NCI-H524 (cell line): ENCODE data around the gene BRINP3.
"Not testable (repeated sequence)": the region's sequence is repeated elsewhere in the genome, so short reads cannot be mapped to it uniquely, and the experiment has no call there.

Experiments used
- DNase-seq, 2 experiments: peaks; one replicate each; lab custom pipeline; 2025; lab: John Stamatoyannopoulos, UW

Gene BRINP3

DNA sequence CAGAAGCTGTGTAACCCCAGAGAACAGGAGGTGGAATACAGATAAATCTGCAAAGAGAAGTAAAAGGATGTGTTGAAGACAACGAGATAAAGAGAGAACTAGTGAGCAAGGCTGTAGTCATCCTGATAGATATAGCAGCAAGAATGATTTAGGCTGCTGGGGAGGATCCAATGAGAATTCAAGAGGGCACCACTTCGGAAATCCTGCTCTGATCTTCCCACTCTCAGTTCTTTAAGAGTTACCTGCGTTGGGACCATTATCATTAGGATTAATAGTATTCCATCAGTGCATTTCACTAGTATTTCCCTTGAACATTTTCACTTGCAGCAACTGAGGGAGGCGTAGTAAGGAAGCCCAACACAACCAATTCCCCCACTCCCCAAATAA lies at the start of gene BRINP3:
Gene BRINP3, minus strand, starts transcription at position 103 of the 387 bp plus-strand sequence.
- peak in 1 of 2 experiments; percentile 42 for DNase-seq

DNA sequence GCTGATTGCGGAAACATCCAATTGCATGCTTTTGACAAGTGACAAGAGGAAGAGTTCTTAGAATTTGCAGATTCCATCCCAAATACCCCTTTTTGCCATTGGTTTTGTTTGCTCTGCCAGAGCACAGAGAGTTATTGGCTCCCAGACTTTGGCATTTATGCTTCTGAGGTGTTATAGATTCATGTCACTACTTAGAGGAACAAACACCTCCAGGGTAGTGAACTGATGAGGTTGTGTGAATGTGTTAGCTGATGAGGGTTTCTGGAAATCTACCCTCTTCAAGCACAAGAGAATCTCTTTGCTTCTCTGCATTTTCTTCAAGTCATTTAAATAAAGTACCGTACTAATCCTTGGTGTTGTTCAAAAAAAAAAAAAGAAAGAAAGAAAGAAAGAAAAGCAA lies 33.9 kb upstream of the BRINP3 start:
- no peak for DNase-seq

DNA sequence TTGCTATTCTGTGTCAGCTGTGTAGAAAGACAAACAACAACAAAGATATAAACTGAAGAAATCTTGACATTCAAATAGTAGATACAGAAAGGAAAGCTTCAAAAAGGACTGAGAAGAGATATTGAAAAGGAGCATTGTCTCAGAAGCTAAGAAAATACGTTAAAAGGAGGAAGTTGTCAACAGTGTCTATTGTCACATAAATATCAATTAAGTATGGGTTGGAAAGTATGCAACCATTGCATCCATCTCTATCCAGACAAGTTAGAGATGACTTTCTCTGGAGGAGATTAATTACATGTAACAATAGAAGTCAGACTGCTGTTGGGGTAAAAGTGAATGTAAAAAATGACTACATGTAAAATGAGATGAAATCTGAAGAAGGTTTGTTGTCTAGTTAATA lies 29.7 kb upstream of the BRINP3 start:
- no peak for DNase-seq

DNA sequence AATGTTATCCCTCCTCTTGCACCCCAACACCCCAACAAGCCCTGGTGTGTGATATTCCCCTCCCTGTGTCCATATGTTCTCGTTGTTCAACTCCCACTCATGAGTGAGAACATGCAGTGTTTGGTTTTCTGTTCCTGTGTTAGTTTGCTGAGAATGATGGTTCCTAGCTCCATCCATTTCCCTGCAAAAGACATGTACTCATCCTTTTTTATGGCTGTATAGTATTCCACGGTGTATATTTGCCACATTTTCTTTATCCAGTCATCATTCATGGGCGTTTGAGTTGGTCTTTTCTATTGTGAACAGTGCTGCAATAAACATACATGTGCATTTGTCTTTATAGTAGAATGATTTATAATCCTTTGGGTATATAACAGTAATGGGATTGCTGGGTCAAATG lies 26.9 kb upstream of the BRINP3 start:
- DNase-seq: not testable (repeated sequence)

DNA sequence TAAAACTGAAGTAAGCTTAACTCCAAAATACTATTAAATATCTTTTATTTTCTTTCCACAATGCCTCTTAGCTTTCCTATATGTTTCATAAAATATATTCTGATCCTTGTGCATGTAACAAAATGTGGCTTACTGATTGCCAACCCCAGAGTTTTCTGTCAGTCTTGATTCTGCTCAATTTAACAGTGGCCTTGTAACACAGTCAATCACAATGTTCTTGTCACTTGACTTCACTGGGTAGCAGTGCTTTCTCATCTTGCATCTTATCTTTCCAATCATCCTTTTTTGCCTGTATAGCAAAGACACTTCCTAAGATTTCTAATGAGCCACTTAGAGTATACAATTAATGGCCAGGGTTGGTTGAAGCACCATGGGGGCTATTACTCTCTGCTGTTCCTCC lies 19.9 kb upstream of the BRINP3 start:
- no peak for DNase-seq

- DNase-seq: no peak
These were observed 16.8 kb upstream of the BRINP3 start for GRCh38 chr1:190494451-190494850.

DNA sequence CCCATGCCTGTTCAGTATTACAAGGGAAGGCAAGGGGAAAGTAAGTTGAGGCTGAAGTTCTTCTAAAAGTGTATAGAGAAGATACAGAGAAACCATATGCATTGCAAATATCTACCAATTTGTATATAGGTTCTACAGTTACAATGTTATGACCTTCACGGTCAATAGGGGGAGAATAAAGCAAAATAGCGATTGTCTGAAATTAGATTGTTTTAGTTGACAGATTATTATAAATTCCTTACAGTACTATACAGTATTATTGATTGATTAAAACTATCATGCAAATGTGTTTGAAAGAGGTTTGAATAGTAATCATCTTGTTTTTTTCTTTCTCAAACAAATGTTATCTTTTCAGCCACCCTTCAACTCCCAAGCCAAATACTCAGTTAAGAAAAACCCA lies 13.7 kb upstream of the BRINP3 start:
- DNase-seq: no peak

DNA sequence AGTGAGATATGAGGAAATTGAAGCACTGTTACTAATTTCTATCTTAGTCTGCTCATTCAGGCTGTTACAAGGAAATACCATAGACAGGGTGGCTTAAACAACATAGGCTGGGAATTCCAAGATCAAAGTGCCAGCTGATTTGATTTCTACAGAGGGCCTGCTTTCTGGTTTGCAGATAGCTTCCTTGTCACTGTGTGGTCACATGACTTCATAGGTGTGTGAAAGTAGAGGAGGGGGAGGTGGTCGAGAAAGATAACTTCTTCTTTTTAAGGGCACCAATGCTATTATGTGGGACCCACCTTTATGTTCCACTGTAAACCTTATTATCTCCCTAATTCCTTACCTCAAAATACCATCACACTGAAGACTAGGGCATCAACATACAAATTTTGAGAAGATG lies 6.4 kb upstream of the BRINP3 start:
- no peak for DNase-seq

DNA sequence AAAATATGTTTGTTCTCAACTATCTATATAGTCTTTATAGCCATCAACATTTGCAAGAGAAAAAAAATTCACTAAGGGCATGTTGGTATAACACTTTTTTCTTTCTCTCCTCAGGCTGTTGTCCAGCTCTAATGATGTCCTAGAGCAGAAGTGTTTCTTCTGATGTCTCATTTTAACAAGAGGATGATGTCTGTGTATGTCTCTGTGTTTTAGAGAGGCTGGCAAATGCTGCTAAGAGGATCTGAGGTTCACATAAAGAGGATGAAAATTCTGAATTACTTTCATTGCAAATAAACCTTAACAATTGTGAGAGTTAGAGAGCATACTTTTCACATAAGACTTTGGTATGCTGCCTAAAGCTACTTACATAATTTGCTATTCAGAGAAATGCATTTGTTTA lies 2.6 kb upstream of the BRINP3 start:
- no peak for DNase-seq

- DNase-seq: peak; percentile 24 to 72
These were observed 1.9 kb upstream of the BRINP3 start for GRCh38 chr1:190479516-190479915.

GRCh38 chr1:190479050-190479397 lies 1.4 kb upstream of the BRINP3 start:
- peak; percentile 21 to 65 for DNase-seq

DNA sequence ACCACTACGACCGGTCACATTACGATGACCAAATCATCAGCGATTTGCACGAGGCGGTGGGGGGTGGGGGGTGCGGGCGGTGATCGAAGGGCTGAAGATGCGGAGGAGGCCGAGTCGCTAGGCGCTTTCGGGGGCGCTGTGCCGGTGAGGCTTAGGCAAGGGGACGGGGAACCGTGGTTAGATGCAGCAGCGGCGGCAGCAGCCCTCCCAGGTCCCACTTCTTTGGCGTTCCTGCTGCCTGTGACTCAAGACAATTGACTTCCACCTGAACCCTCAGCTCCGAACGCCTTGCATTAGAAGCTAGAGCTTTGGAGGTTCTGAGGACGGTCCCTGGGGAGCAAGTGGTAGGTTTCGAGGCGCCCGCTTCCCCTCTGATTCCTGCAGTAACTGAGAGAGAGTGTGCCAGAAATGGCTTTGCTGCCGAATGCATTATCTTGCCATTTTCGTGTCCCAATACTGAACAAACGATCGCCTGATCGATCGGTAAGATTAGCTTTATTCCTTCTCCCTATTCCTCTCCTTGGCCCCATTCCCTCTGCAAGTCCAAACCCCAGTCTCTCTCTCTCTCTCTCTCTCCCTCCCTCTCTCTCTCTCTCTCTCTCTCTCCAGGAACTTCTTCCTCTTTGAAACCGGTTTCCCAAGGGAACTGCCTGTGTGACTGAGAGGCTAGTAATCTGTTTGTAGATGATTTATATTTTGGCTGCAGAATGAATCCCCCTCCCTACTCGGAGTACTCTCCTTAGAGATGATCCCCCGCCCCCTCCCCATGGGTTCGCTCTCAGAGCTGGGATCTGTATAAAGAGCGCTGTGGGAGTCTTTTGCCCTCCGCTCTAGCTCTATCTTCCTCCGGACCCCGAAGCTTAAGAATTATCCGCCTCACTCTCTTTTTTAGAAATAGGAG lies 735 bp upstream of the BRINP3 start:
- DNase-seq: peak; percentile 77 to 87

DNA sequence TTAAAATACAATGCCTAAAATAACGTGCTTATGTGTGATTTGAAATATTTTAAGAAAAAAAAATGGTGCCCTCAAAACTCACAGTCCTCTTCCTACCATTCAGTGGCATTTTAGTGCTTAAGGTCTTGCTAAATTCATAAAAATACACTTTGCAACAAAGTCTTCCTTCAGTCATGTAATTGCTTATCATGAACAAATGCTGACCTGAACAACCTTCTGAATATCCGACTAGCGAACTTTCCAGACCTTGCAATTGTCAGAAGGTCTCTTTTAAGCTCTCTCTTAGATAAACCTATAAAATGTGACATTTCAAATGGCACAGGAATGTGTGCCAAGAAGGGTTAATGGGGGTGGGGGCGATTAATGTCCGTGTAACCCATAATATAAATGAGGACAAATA lies 858 bp downstream of the BRINP3 start:
- no peak for DNase-seq

- no peak for DNase-seq
These were observed 1.3 kb downstream of the BRINP3 start for GRCh38 chr1:190476321-190476720.

- DNase-seq: no peak
These were observed 2.1 kb downstream of the BRINP3 start for GRCh38 chr1:190475421-190476141.

DNA sequence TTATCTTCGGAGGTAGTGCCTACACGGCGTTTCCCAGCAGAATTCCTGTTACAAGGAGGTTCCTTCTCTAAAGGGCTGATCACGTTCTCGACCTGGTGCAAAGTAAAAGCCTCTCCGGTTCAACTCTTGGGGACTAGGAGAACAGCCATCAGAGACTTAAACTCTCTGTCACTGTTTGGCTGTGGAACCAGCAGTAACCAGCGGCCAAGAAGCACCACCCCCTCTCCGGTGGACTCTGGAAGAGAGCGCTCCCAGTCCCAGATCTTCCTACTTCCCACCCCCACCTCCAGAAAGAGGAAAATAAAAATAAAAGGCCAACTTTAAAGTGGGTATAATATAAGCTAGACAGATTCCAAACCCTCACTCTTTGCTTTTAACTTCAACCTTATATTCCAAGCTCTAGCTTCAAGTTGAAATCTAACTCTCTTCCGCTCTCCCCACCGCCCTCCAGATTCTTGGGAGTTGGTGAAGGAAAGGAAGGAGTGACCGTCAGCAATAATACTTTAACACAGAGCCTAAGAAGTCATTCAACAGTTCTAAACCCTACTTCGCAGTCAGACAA lies 2.9 kb downstream of the BRINP3 start:
- DNase-seq: no peak

- no peak for DNase-seq
These were observed 3.7 kb downstream of the BRINP3 start for GRCh38 chr1:190474010-190474409.

DNA sequence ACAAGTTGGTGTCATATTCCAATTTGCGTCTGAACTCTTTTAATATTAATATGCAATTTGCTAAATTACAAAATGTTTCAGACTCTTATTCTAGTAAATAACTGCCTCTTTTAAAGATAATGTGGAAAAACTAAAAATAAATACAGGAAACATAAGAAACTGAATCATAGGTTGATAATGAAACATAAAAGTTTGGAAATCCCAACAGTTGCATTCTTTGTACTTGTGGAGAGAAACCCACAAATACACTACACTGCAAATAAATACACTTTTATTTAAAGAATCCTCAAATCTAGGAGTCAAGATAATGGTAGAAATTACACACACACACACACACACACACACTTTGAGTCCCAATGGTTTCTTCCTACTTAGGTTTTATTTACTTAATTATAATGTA lies 5.2 kb downstream of the BRINP3 start:
- DNase-seq: no peak

- DNase-seq: no peak
These were observed 5.6 kb downstream of the BRINP3 start for GRCh38 chr1:190472042-190472441.

- no peak for DNase-seq
These were observed 13.0 kb downstream of the BRINP3 start for GRCh38 chr1:190464690-190465089.

GRCh38 chr1:190456129-190456528 lies 21.5 kb downstream of the BRINP3 start:
- no peak for DNase-seq

DNA sequence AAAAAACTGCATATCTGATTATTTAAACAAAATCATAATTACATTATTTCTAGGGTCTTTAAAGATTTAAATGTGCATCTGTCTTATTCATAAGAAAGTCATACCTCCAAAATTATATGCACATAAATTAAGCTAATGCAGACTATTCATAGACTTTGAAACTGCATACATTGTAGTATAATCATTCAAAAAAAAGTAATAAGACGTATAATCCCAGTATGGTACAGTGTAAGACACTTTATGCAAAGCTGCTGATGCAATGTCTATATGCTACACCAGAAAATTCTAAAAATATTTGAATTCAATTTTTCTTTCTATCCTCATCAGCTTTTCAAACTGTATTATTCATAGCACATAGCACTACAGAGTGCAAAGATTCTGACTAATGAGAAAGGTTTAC lies 22.0 kb downstream of the BRINP3 start:
- DNase-seq: no peak

- DNase-seq: peak in 1 of 2 experiments; percentile 2
These were observed 24.1 kb downstream of the BRINP3 start for GRCh38 chr1:190453550-190453949.
